Vagina (tissue), 2 donors: Measurements from ENCODE around the gene PARP2. TPM values are rescaled to one million over a fixed set of nuclear protein-coding genes. Genes with fewer than 3 reads are reported as not detected.

ENCODE experiments used
- DNase-seq, 2 donors: peaks; one replicate each; pipeline ENCODE4 v3.0.0-alpha.2; 2017; ENCODE audit errors: extremely low spot score in 2 of 2
- H3K27ac ChIP-seq: fragments of 200-600 bp; sonication (generic); one replicate; pipeline ENCODE4 v1.5.1; 2019
- H3K27me3 ChIP-seq: fragments of 200-600 bp; sonication (generic); one replicate; pipeline ENCODE4 v1.5.1; 2019
- H3K36me3 ChIP-seq, 2 donors: fragments of 200-600 bp; sonication (generic); one replicate each; pipeline ENCODE4 v1.5.1; 2017 to 2019
- H3K4me1 ChIP-seq: fragments of 200-600 bp; sonication (generic); one replicate; pipeline ENCODE4 v1.5.1; 2019
- H3K4me3 ChIP-seq, 2 donors: fragments of 200-600 bp; sonication (generic); 1 replicate in 1 of 2; 2 replicates in 1 of 2; pipeline ENCODE4 v1.5.1; 2016 to 2019
- H3K9me3 ChIP-seq: fragments of 200-600 bp; sonication (generic); one replicate; pipeline ENCODE4 v1.5.1; 2019
- CTCF ChIP-seq, 3 experiments: fragments of 450-650 bp in 2 of 3; fragments of 200-600 bp in 1 of 3; sonication (generic) in 1 of 3; IDR thresholded peaks; one replicate each; pipeline ENCODE4 v1.5.1; 2017 to 2019; ENCODE audit warnings: antibody characterized with exemption in 3 of 3, mild to moderate bottlenecking in 2 of 3, moderate library complexity in 2 of 3
- POLR2A ChIP-seq, 2 donors: fragments of 450-650 bp; IDR thresholded peaks; one replicate each; pipeline ENCODE4 v1.6.1; 2017; ENCODE audit warnings: antibody characterized with exemption in 2 of 2, mild to moderate bottlenecking in 2 of 2, moderate library complexity in 2 of 2
- POLR2AphosphoS5 ChIP-seq, 2 donors: sonication (generic); formaldehyde crosslinking; IDR thresholded peaks; one replicate each; pipeline ENCODE4 v1.9.0; 2017; ENCODE audit warnings: antibody characterized with exemption in 2 of 2, mild to moderate bottlenecking in 2 of 2, low read depth in 1 of 2; ENCODE audit not compliant: insufficient read depth in 1 of 2
- intact Hi-C: fragments of 100-400 bp; cut with DNase I; formaldehyde crosslinking; loops from one replicate; pipeline ENCODE4 v1.15.1; 2023
- total RNA-seq: library from RNA; depleted of rRNA; stranded (reverse); fragments of >200 nt; gene quantifications from one replicate; pipeline ENCODE4 v1.2.3, GENCODE V29; 2016

The PARP2 gene
- total RNA-seq, 1 donor from 2014 or later = 5.9 TPM

- H3K4me3 ChIP-seq = no peak overlapping the region
- no peaks in the 10 kb centered on the region for H3K4me1 ChIP-seq
- intact Hi-C loops = no loop called here
- peaks cover 0 to 95% of the 10 kb centered on the region in 2 donors for H3K36me3 ChIP-seq
- H3K27me3 ChIP-seq = no peaks in the 10 kb centered on the region
- TF ChIP-seq CTCF (IDR thresholded peaks at IDR 0.05) (no peak), POLR2A (IDR thresholded peaks at IDR 0.05) (no peak), POLR2AphosphoS5 (IDR thresholded peaks at IDR 0.05; ENCODE audit: insufficient read depth in 1 of 2, low read depth in 1 of 2) (no peak)
- DNase-seq = no peak
- no peaks in the 10 kb centered on the region for H3K9me3 ChIP-seq
- no peak overlapping the region for H3K27ac ChIP-seq
Observed at GRCh38 chr14:20383636-20384035, 40.2 kb downstream of the PARP2 start.

- H3K27ac ChIP-seq = no peak overlapping the region
- H3K36me3 ChIP-seq = peaks cover 0 to 95% of the 10 kb centered on the region in 2 donors
- H3K9me3 ChIP-seq = no peaks in the 10 kb centered on the region
- H3K4me3 ChIP-seq = no peak overlapping the region
- intact Hi-C loops = no loop called here
- no peaks in the 10 kb centered on the region for H3K27me3 ChIP-seq
- no peak for DNase-seq
- H3K4me1 ChIP-seq = no peaks in the 10 kb centered on the region
- no peak for TF ChIP-seq POLR2AphosphoS5 (IDR thresholded peaks at IDR 0.05; ENCODE audit: insufficient read depth in 1 of 2, low read depth in 1 of 2)
- no peak for TF ChIP-seq POLR2A (IDR thresholded peaks at IDR 0.05)
- TF ChIP-seq CTCF (IDR thresholded peaks at IDR 0.05) = no peak
Observed at GRCh38 chr14:20384321-20384720, 40.9 kb downstream of the PARP2 start.

- H3K36me3 ChIP-seq = peaks cover 0 to 95% of the 10 kb centered on the region in 2 donors
- intact Hi-C loops = no loop called here
- H3K9me3 ChIP-seq = no peaks in the 10 kb centered on the region
- DNase-seq = no peak
- H3K27ac ChIP-seq = no peak overlapping the region
- H3K4me1 ChIP-seq = no peaks in the 10 kb centered on the region
- H3K27me3 ChIP-seq = no peaks in the 10 kb centered on the region
- H3K4me3 ChIP-seq = no peak overlapping the region
- no peak for TF ChIP-seq POLR2A (IDR thresholded peaks at IDR 0.05)
Observed at GRCh38 chr14:20384886-20385285, 41.5 kb downstream of the PARP2 start.

GRCh38 chr14:20386276-20386855, 42.9 kb downstream of the PARP2 start:
- intact Hi-C loops = no loop called here
- Histone ChIP-seq H3K27ac (no peak overlapping the region), H3K27me3 (no peaks in the 10 kb centered on the region), H3K9me3 (no peaks in the 10 kb centered on the region), H3K4me3 (no peak overlapping the region), H3K4me1 (no peaks in the 10 kb centered on the region), H3K36me3 (peaks cover 0 to 95% of the 10 kb centered on the region in 2 donors)
- TF ChIP-seq POLR2AphosphoS5 (IDR thresholded peaks at IDR 0.05; ENCODE audit: insufficient read depth in 1 of 2, low read depth in 1 of 2) (no peak), CTCF (IDR thresholded peaks at IDR 0.05) (no peak), POLR2A (IDR thresholded peaks at IDR 0.05) (no peak)
- no peak for DNase-seq

GRCh38 chr14:20387576-20387975, 44.1 kb downstream of the PARP2 start:
- intact Hi-C loops = no loop called here

GRCh38 chr14:20388159-20388558, 44.7 kb downstream of the PARP2 start:
- Histone ChIP-seq H3K4me1 (no peaks in the 10 kb centered on the region), H3K27ac (no peak overlapping the region), H3K9me3 (no peaks in the 10 kb centered on the region), H3K27me3 (no peaks in the 10 kb centered on the region), H3K36me3 (peaks cover 0 to 81% of the 10 kb centered on the region in 2 donors), H3K4me3 (no peak overlapping the region)
- no peak for DNase-seq
- TF ChIP-seq CTCF (IDR thresholded peaks at IDR 0.05) (no peak), POLR2A (IDR thresholded peaks at IDR 0.05) (no peak), POLR2AphosphoS5 (IDR thresholded peaks at IDR 0.05; ENCODE audit: insufficient read depth in 1 of 2, low read depth in 1 of 2) (no peak)
- intact Hi-C loops = no loop called here

More at GRCh38 chr14:20387576-20387975, 44.1 kb downstream of the PARP2 start:
- Histone ChIP-seq H3K9me3 (no peaks in the 10 kb centered on the region), H3K36me3 (peaks cover 0 to 87% of the 10 kb centered on the region in 2 donors), H3K27ac (no peak overlapping the region), H3K4me1 (no peaks in the 10 kb centered on the region), H3K4me3 (no peak overlapping the region), H3K27me3 (no peaks in the 10 kb centered on the region)
- TF ChIP-seq POLR2AphosphoS5 (IDR thresholded peaks at IDR 0.05; ENCODE audit: insufficient read depth in 1 of 2, low read depth in 1 of 2) = no peak
- TF ChIP-seq POLR2A (IDR thresholded peaks at IDR 0.05) = no peak
- DNase-seq = no peak
